Measurements from ENCODE around the gene PRICKLE2. TPM values are rescaled to one million over a fixed set of nuclear protein-coding genes. Genes with fewer than 3 reads are reported as not detected.

PRICKLE2 gene
- total and polyA plus RNA-seq, 4 donors = 0.89 to 8.0 (median 3.2) TPM

DNA sequence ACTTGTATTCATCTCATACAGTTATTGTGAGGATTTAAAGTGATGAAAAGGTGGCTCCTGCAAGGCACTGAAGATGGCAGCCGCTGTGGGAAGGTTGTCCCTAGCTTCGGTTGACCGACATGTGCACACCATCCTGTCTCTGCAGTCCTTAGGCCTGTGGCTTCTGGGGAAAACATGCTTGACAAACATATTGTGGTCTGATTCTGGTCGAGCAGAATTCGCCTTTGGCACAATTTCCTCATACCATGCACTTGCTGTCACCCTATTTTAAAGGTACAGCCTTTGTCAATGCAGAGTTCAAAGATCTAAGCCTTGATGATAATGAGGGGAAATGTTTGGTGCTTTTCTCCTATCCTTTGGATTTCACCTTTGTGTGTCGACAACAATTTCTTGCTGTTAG, 50.9 kb downstream of the PRICKLE2 start:
- no peak for TF ChIP-seq EGR1 (IDR thresholded peaks at IDR 0.05; ENCODE audit: low read depth in 2 of 2)
- TF ChIP-seq GABPA (IDR thresholded peaks at IDR 0.05 in 1 of 2, conservative IDR thresholded peaks at IDR 0.05 in 1 of 2) = no peak
- no peak for DNase-seq (ENCODE audit: low spot score)
- Histone ChIP-seq H3K4me3 (ENCODE audit: low read depth in 1 of 3, low read length in 3 of 3) (no peak overlapping the region), H3K4me1 (ENCODE audit: control insufficient read depth in 4 of 4, insufficient read depth in 4 of 4, low read length in 3 of 4) (peaks cover 0 to 2% (median under 1%) of the 10 kb centered on the region in 4 donors), H3K27me3 (ENCODE audit: control insufficient read depth in 4 of 4, insufficient read depth in 4 of 4, low read length in 3 of 4) (peaks cover 0 to 4% (median 0%) of the 10 kb centered on the region in 4 donors), H3K36me3 (ENCODE audit: control insufficient read depth in 4 of 4, insufficient read depth in 3 of 4, low read depth in 1 of 4, low read length in 3 of 4) (no peaks in the 10 kb centered on the region), H3K9me3 (ENCODE audit: control insufficient read depth in 4 of 4, low read length in 3 of 4) (no peaks in the 10 kb centered on the region), H3K9ac (ENCODE audit: low read depth in 1 of 2, low read length in 2 of 2) (no peak overlapping the region), H3K27ac (ENCODE audit: low read depth in 1 of 2, low read length in 2 of 2) (no peak overlapping the region)
- 76% methylated on average over 6 of the region's 6 CpGs for WGBS

DNA sequence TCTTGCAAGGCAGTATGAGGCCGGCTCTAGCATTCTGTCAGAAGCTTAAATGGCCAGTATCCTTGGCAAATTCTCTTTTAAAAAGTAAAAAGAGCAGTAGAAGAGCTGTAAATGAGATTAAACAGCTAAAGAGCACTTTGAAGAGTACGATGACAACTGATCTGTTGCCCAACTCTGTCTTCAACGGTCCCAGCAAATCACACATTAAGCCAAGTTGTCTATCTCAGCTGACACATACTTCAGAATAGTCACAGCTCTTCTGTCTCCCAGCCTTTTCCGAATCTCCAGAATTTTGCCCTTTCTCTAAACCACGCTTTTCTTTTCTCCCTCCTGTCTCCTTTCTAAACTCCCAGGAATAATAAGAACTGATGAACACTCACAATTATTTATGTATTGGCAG, 51.7 kb downstream of the PRICKLE2 start:
- 78% methylated on average over 5 of the region's 5 CpGs for WGBS
- Histone ChIP-seq H3K27ac (ENCODE audit: low read depth in 1 of 2, low read length in 2 of 2) (no peak overlapping the region), H3K27me3 (ENCODE audit: control insufficient read depth in 4 of 4, insufficient read depth in 4 of 4, low read length in 3 of 4) (peaks cover 0 to 4% (median 0%) of the 10 kb centered on the region in 4 donors), H3K36me3 (ENCODE audit: control insufficient read depth in 4 of 4, insufficient read depth in 3 of 4, low read depth in 1 of 4, low read length in 3 of 4) (no peaks in the 10 kb centered on the region), H3K9me3 (ENCODE audit: control insufficient read depth in 4 of 4, low read length in 3 of 4) (no peaks in the 10 kb centered on the region), H3K4me1 (ENCODE audit: control insufficient read depth in 4 of 4, insufficient read depth in 4 of 4, low read length in 3 of 4) (no peaks in the 10 kb centered on the region), H3K9ac (ENCODE audit: low read depth in 1 of 2, low read length in 2 of 2) (no peak overlapping the region), H3K4me3 (ENCODE audit: low read depth in 1 of 3, low read length in 3 of 3) (no peak overlapping the region)
- TF ChIP-seq EGR1 (IDR thresholded peaks at IDR 0.05; ENCODE audit: low read depth in 2 of 2) = no peak
- TF ChIP-seq, protein P1, sequence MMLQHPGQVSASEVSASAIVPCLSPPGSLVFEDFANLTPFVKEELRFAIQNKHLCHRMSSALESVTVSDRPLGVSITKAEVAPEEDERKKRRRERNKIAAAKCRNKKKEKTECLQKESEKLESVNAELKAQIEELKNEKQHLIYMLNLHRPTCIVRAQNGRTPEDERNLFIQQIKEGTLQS (IDR thresholded peaks at IDR 0.05) = no peak
- TF ChIP-seq TAF1 (conservative IDR thresholded peaks at IDR 0.05) = no peak
- no peak for TF ChIP-seq HNF4A (conservative IDR thresholded peaks at IDR 0.05)
- TF ChIP-seq YY1 (IDR thresholded peaks at IDR 0.05) = no peak
- TF ChIP-seq FOXA1 (IDR thresholded peaks at IDR 0.05) = no peak
- no peak for DNase-seq (ENCODE audit: low spot score)

DNA sequence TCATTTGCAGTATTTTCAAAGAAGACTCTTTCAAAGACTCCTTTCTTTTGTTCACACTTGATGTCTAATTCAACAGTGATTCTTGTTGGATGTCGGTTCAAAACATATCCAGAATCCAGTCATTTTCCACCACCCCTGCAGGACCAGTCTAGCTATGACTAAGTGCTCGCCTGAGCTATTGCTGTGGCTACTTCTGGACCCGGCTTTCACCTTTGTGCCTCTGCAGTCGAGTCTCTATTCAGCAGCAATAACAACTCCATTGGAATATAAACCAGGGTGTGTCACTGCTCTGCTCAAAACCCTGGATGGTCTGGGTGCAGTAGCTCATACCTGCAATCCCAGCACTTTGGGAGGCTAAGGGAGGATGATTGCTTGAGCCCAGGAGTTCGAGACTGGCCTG, 55.0 kb downstream of the PRICKLE2 start:
- Histone ChIP-seq H3K27ac (ENCODE audit: low read depth in 1 of 2, low read length in 2 of 2) (no peak overlapping the region), H3K4me1 (ENCODE audit: control insufficient read depth in 4 of 4, insufficient read depth in 4 of 4, low read length in 3 of 4) (no peaks in the 10 kb centered on the region), H3K9ac (ENCODE audit: low read depth in 1 of 2, low read length in 2 of 2) (no peak overlapping the region), H3K9me3 (ENCODE audit: control insufficient read depth in 4 of 4, low read length in 3 of 4) (no peaks in the 10 kb centered on the region), H3K4me3 (ENCODE audit: low read depth in 1 of 3, low read length in 3 of 3) (no peak overlapping the region), H3K27me3 (ENCODE audit: control insufficient read depth in 4 of 4, insufficient read depth in 4 of 4, low read length in 3 of 4) (peaks cover 0 to 4% (median 0%) of the 10 kb centered on the region in 4 donors), H3K36me3 (ENCODE audit: control insufficient read depth in 4 of 4, insufficient read depth in 3 of 4, low read depth in 1 of 4, low read length in 3 of 4) (no peaks in the 10 kb centered on the region)
- TF ChIP-seq JUND (IDR thresholded peaks at IDR 0.05) (no peak), FOXA1 (IDR thresholded peaks at IDR 0.05) (no peak), NR2F2 (IDR thresholded peaks at IDR 0.05) (no peak), EGR1 (IDR thresholded peaks at IDR 0.05; ENCODE audit: low read depth in 2 of 2) (no peak), RXRA (IDR thresholded peaks at IDR 0.05) (no peak)
- 87% methylated on average over 5 of the region's 5 CpGs for WGBS
- DNase-seq (ENCODE audit: low spot score) = no peak

DNA sequence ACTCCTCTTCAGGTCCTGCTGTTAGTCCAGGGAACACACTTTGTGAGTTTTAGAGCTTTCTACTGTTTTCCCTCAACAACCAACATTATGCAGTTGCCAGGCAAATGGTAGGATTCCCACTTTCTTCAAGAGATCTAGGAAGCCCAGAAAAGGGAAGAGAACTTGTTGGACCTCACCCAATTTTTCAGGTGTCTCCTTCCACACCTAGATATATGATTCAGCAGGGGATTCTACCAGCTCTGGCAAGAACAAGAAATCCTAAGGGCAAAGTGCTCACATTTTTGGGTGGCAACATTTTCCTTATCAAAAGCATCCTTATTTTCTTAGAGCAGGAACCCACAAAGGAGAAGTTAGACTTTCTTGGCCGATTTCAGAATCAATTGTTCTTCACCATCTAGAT, 57.4 kb downstream of the PRICKLE2 start:
- Histone ChIP-seq H3K36me3 (ENCODE audit: control insufficient read depth in 4 of 4, insufficient read depth in 3 of 4, low read depth in 1 of 4, low read length in 3 of 4) (no peaks in the 10 kb centered on the region), H3K27ac (ENCODE audit: low read depth in 1 of 2, low read length in 2 of 2) (no peak overlapping the region)
- 82% methylated on average over 1 of the region's 1 CpG for WGBS

More for the DNA sequence above, 57.4 kb downstream of the PRICKLE2 start:
- Histone ChIP-seq H3K27me3 (ENCODE audit: control insufficient read depth in 4 of 4, insufficient read depth in 4 of 4, low read length in 3 of 4) (peaks cover 0 to 4% (median 0%) of the 10 kb centered on the region in 4 donors), H3K9ac (ENCODE audit: low read depth in 1 of 2, low read length in 2 of 2) (no peak overlapping the region), H3K4me1 (ENCODE audit: control insufficient read depth in 4 of 4, insufficient read depth in 4 of 4, low read length in 3 of 4) (no peaks in the 10 kb centered on the region), H3K4me3 (ENCODE audit: low read depth in 1 of 3, low read length in 3 of 3) (no peak overlapping the region), H3K9me3 (ENCODE audit: control insufficient read depth in 4 of 4, low read length in 3 of 4) (no peaks in the 10 kb centered on the region)
- TF ChIP-seq FOXA1 (IDR thresholded peaks at IDR 0.05) = no peak
- no peak for TF ChIP-seq FOXA2 (IDR thresholded peaks at IDR 0.05)
- no peak for TF ChIP-seq GABPA (IDR thresholded peaks at IDR 0.05 in 1 of 2, conservative IDR thresholded peaks at IDR 0.05 in 1 of 2)
- no peak for TF ChIP-seq RAD21 (IDR thresholded peaks at IDR 0.05)
- TF ChIP-seq, protein P1 (IDR thresholded peaks at IDR 0.05) = no peak
- no peak for TF ChIP-seq HNF4G (IDR thresholded peaks at IDR 0.05)
- TF ChIP-seq, protein P2, sequence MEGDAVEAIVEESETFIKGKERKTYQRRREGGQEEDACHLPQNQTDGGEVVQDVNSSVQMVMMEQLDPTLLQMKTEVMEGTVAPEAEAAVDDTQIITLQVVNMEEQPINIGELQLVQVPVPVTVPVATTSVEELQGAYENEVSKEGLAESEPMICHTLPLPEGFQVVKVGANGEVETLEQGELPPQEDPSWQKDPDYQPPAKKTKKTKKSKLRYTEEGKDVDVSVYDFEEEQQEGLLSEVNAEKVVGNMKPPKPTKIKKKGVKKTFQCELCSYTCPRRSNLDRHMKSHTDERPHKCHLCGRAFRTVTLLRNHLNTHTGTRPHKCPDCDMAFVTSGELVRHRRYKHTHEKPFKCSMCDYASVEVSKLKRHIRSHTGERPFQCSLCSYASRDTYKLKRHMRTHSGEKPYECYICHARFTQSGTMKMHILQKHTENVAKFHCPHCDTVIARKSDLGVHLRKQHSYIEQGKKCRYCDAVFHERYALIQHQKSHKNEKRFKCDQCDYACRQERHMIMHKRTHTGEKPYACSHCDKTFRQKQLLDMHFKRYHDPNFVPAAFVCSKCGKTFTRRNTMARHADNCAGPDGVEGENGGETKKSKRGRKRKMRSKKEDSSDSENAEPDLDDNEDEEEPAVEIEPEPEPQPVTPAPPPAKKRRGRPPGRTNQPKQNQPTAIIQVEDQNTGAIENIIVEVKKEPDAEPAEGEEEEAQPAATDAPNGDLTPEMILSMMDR (IDR thresholded peaks at IDR 0.05; ENCODE audit: low read depth, low read length, missing input control) = no peak
- TF ChIP-seq EGR1 (IDR thresholded peaks at IDR 0.05; ENCODE audit: low read depth in 2 of 2) = no peak
- DNase-seq (ENCODE audit: low spot score) = no peak

All from liver (tissue), 9 donors.